Epithelial cell of esophagus (primary cell): Measurements from ENCODE around the gene NSUN4.

Experiments used
- DNase-seq: peaks from one replicate; pipeline ENCODE4 v3.0.0; 2010; ENCODE audit warnings: low read depth
- H3K4me3 ChIP-seq: 2 replicates; pipeline ENCODE4 v1.5.1; 2011; ENCODE audit warnings: mild to moderate bottlenecking, low read length, control low read depth
- TF ChIP-seq, protein P1 (sequence below): IDR thresholded peaks from 2 replicates; pipeline ENCODE4 v1.5.1; 2011; ENCODE audit warnings: low read depth, mild to moderate bottlenecking, low read length, control low read depth, inconsistent platforms; ENCODE audit not compliant: insufficient read depth; ENCODE audit errors: missing control alignments

Gene NSUN4

DNA sequence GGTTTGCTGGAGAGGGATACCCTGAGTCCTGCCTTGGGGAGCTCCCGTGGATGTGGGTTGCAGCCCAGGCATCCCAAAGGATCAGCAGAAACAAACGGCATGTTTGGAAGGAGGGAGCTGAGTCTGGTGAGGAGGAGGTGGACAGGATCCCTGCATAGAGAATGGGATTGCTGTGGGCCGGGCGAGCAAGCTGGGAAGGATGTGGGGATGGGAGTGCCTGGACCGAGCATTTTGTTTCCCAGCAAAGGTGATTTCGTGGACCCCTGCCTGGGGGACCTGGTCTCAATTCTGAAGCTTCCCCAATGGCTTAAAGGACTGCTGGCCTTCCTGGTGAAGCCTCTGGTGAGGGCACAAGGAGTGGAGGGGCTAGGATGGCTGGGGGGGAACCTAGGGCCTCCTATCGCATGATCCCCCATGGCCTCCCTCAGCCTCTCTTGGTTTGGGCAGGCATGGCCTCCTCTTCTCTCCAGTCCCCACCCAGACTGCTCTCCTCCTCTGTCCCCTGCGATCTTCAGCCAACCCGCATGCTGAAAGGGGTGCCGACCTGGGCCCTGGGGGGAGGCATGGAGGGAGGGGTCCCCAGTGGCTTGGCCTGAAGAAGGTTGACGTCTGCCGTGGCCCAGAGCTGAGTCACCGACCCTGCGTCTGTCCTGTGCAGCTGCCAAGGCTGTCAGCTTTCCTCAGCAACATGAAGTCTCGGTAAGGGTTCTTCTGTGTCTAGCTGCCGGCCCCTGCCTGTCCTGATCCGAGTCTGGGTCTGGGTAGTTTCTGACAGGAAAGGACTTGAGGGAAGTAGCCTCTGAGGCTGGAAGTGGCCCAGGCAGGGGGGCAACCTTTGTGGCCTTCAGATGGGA, 69.8 kb downstream of the NSUN4 start:
- TF ChIP-seq, protein P1, sequence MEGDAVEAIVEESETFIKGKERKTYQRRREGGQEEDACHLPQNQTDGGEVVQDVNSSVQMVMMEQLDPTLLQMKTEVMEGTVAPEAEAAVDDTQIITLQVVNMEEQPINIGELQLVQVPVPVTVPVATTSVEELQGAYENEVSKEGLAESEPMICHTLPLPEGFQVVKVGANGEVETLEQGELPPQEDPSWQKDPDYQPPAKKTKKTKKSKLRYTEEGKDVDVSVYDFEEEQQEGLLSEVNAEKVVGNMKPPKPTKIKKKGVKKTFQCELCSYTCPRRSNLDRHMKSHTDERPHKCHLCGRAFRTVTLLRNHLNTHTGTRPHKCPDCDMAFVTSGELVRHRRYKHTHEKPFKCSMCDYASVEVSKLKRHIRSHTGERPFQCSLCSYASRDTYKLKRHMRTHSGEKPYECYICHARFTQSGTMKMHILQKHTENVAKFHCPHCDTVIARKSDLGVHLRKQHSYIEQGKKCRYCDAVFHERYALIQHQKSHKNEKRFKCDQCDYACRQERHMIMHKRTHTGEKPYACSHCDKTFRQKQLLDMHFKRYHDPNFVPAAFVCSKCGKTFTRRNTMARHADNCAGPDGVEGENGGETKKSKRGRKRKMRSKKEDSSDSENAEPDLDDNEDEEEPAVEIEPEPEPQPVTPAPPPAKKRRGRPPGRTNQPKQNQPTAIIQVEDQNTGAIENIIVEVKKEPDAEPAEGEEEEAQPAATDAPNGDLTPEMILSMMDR, result no peak
- no peak for DNase-seq

DNA sequence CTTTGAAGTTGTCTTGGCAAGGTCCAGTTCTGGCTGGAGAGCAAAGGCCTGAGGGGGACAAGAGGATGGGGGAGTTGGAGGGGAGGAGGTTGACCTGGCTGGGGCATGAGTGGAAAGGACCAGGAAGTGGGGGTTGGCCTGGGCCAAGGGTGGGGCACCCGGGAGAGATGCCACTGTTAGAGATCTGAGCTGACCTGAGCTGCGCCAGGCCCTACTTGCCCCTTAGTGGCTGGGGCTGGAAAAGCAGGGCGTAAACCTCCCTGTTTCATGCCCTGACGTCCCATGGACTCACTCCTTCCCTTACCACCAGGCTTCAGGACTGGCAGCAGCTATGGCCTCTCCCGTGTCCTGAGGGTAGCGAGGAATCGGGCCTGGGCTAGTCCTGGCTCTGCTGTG, 70.4 kb downstream of the NSUN4 start:
- TF ChIP-seq, protein P1, result no peak
- no peak for DNase-seq
- H3K4me3 ChIP-seq, result no peak overlapping the region

More for the DNA sequence above, 69.8 kb downstream of the NSUN4 start:
- no peak overlapping the region for H3K4me3 ChIP-seq
